IMR-90 (cell line): ENCODE data around the gene RAPGEF5. TPM values are rescaled to one million over a fixed set of nuclear protein-coding genes. Genes with fewer than 3 reads are reported as not detected.

Experiments
- ATAC-seq: fragments of 200-7000 bp; cut with Tn5 transposase; 2 replicates; pipeline ENCODE4 v1.9.1; 2020; ENCODE audit warnings: low read depth, mild to moderate bottlenecking, moderate library complexity
- BruUV-seq: library from RNA; stranded (reverse); fragments of 400-500 nt; replicated peaks from 2 replicates; lab custom pipeline; 2021; lab: Mats Ljungman, UMichigan
- CTCF ChIA-PET: fragments of 300-600 bp; formaldehyde crosslinking; extraction: SDS; loops from one replicate; lab custom pipeline; 2021; ENCODE audit warnings: antibody characterized with exemption; lab: Yijun Ruan, JAX
- POLR2A ChIA-PET: fragments of 300-600 bp; sonication (Branson Sonifier 250); formaldehyde crosslinking; loops from one replicate; lab custom pipeline; 2022; ENCODE audit warnings: antibody characterized with exemption; ENCODE audit not compliant: unreplicated experiment; lab: Charles Lee
- DNase-seq: peaks from one replicate; pipeline ENCODE4 v3.0.0; 2013
- H2AFZ ChIP-seq: replicated peaks from 2 replicates; pipeline ENCODE3; 2013; ENCODE audit warnings: low read length, mild to moderate bottlenecking; ENCODE audit not compliant: poor library complexity
- H2AK5ac ChIP-seq: 2 replicates; pipeline ENCODE4 v1.6.1; 2013; ENCODE audit warnings: low read depth, low read length, inconsistent platforms
- H2AK9ac ChIP-seq: replicated peaks from 2 replicates; pipeline ENCODE3; 2013; ENCODE audit warnings: mild to moderate bottlenecking, low read depth, low read length, moderate library complexity; ENCODE audit not compliant: poor library complexity
- H2BK120ac ChIP-seq: 2 replicates; pipeline ENCODE4 v1.6.1; 2013; ENCODE audit warnings: low read depth, low read length, inconsistent platforms
- H2BK15ac ChIP-seq: 3 replicates; pipeline ENCODE4 v1.6.1; 2013; ENCODE audit warnings: low read depth, low read length, inconsistent platforms
- H2BK20ac ChIP-seq: 2 replicates; pipeline ENCODE4 v1.6.1; 2013; ENCODE audit warnings: low read depth, mild to moderate bottlenecking, inconsistent platforms, low read length, moderate library complexity
- H2BK5ac ChIP-seq: 2 replicates; pipeline ENCODE4 v1.6.1; 2013; ENCODE audit warnings: mild to moderate bottlenecking, low read depth, low read length, inconsistent platforms; ENCODE audit not compliant: poor library complexity, severe bottlenecking
- H3K14ac ChIP-seq: replicated peaks from 2 replicates; pipeline ENCODE4 v1.6.1; 2013; ENCODE audit warnings: low read depth, low read length, inconsistent platforms
- H3K18ac ChIP-seq: 2 replicates; pipeline ENCODE4 v1.6.1; 2013; ENCODE audit warnings: low read depth, low read length, control low read depth
- H3K23ac ChIP-seq: 2 replicates; pipeline ENCODE4 v1.6.1; 2013; ENCODE audit warnings: low read depth, low read length, inconsistent platforms
- H3K27ac ChIP-seq: 2 replicates; pipeline ENCODE4 v1.5.1; 2013; ENCODE audit warnings: mild to moderate bottlenecking, control low read depth, low read length; ENCODE audit not compliant: insufficient read depth
- H3K27me3 ChIP-seq: 2 replicates; pipeline ENCODE4 v1.6.1; 2013; ENCODE audit warnings: low read length; ENCODE audit not compliant: control insufficient read depth, insufficient read depth
- H3K36me3 ChIP-seq: 2 replicates; pipeline ENCODE4 v1.6.1; 2013; ENCODE audit warnings: low read length, mixed read lengths; ENCODE audit not compliant: control insufficient read depth, insufficient read depth
- H3K4ac ChIP-seq: 2 replicates; pipeline ENCODE4 v1.6.1; 2013; ENCODE audit warnings: low read depth, low read length, inconsistent platforms
- H3K4me1 ChIP-seq: 2 replicates; pipeline ENCODE4 v1.6.1; 2013; ENCODE audit warnings: low read length, mixed read lengths; ENCODE audit not compliant: control insufficient read depth, insufficient read depth
- H3K4me2 ChIP-seq: 2 replicates; pipeline ENCODE4 v1.6.1; 2013; ENCODE audit warnings: low read depth, mild to moderate bottlenecking, control low read depth, low read length, moderate library complexity
- H3K4me3 ChIP-seq: 2 replicates; pipeline ENCODE4 v1.5.1; 2013; ENCODE audit warnings: low read depth, mild to moderate bottlenecking, control low read depth, low read length, moderate library complexity; ENCODE audit not compliant: insufficient read depth
- H3K56ac ChIP-seq: 2 replicates; pipeline ENCODE4 v1.6.1; 2013; ENCODE audit warnings: low read length, inconsistent platforms; ENCODE audit not compliant: insufficient read depth; ENCODE audit errors: extremely low read depth
- H3K79me1 ChIP-seq, 2 experiments: 2 replicates each; pipeline ENCODE4 v1.6.1; 2013; ENCODE audit warnings: low read length in 2 of 2, inconsistent platforms in 1 of 2, low read depth in 1 of 2
- H3K9ac ChIP-seq: 2 replicates; pipeline ENCODE4 v1.6.1; 2013; ENCODE audit warnings: low read depth, low read length, control low read depth
- H3K9me1 ChIP-seq: 2 replicates; pipeline ENCODE4 v1.6.1; 2013; ENCODE audit warnings: low read length, inconsistent platforms; ENCODE audit not compliant: insufficient read depth
- H3K9me3 ChIP-seq: 2 replicates; pipeline ENCODE4 v1.6.1; 2013; ENCODE audit warnings: low read length; ENCODE audit not compliant: control insufficient read depth, insufficient read depth
- H4K20me1 ChIP-seq: 2 replicates; pipeline ENCODE4 v1.6.1; 2013; ENCODE audit warnings: low read length, inconsistent platforms; ENCODE audit not compliant: insufficient read depth
- H4K5ac ChIP-seq: 2 replicates; pipeline ENCODE4 v1.6.1; 2013; ENCODE audit warnings: mild to moderate bottlenecking, low read depth, low read length, control low read depth
- H4K8ac ChIP-seq, 2 experiments: 2 replicates each; pipeline ENCODE4 v1.6.1; 2013; ENCODE audit warnings: low read depth in 2 of 2, low read length in 2 of 2, control low read depth in 1 of 2, inconsistent platforms in 1 of 2
- H4K91ac ChIP-seq: 2 replicates; pipeline ENCODE4 v1.6.1; 2013; ENCODE audit warnings: low read depth, low read length, inconsistent platforms; ENCODE audit not compliant: insufficient read depth
- CHD1 ChIP-seq: IDR thresholded peaks from 2 replicates; pipeline ENCODE4 v1.6.1; 2012; ENCODE audit warnings: low read depth, low read length, improper control_type of control experiment
- WGBS, 2 experiments: methylation state at CpG; one replicate each; pipeline versions ENCODE4 v1.1.5 to v1.1.7; 2013; ENCODE audit warnings: missing lambda C conversion rate in 2 of 2; ENCODE audit not compliant: insufficient read length in 1 of 2; ENCODE audit errors: extremely low coverage in 2 of 2; 5-methylcytosine and 5-hydroxymethylcytosine counted together
- dilution Hi-C: fragments of 300-500 bp; cut with HindIII; formaldehyde crosslinking; loops from one replicate; pipeline ENCODE4 v1.14.3; 2018; ENCODE audit warnings: low sequenced_read_pairs; ENCODE audit not compliant: unreplicated experiment
- in situ Hi-C: fragments of 300-500 bp; cut with MboI; formaldehyde crosslinking; loops from 3 replicates; pipeline ENCODE4 v1.14.3; 2019; ENCODE audit warnings: low sequenced_read_pairs, inconsistent platforms, mixed read lengths
- intact Hi-C: fragments of 100-400 bp; cut with micrococcal nuclease; formaldehyde crosslinking; loops from 2 replicates; pipeline ENCODE4 v1.10.0; 2022
- polyA plus RNA-seq, 3 experiments: library from polyadenylated mRNA; depleted of rRNA; stranded (reverse); fragments of >200 nt; gene quantifications; 2 replicates each; pipeline ENCODE4 v1.2.3, GENCODE V29; 2012; ENCODE audit warnings: low replicate concordance in 1 of 3
- total RNA-seq: library from RNA; depleted of rRNA; stranded (reverse); fragments of >200 nt; gene quantifications from 2 replicates; pipeline ENCODE4 v1.2.3, GENCODE V29; 2012

RAPGEF5 gene
- total and polyA plus RNA-seq, 2 of the 4 experiments (the other 2 are of a cell fraction), result 0.05 to 0.18 TPM

- intact Hi-C loops (no loop called here), dilution Hi-C loops (no loop called here), in situ Hi-C loops (no loop called here)
- Histone ChIP-seq H2AFZ (no peak overlapping the region), H2AK9ac (no peak overlapping the region), H3K4me3 (no peak overlapping the region), H3K79me1 (no peaks in the 10 kb centered on the region), H3K4ac (no peak overlapping the region), H2AK5ac (no peak overlapping the region), H2BK120ac (no peak overlapping the region), H3K56ac (no peak overlapping the region), H4K20me1 (no peaks in the 10 kb centered on the region), H3K23ac (no peak overlapping the region), H2BK20ac (no peak overlapping the region), H3K9me3 (no peaks in the 10 kb centered on the region), H3K18ac (no peak overlapping the region), H4K91ac (no peak overlapping the region), H3K4me1 (no peaks in the 10 kb centered on the region), H3K14ac (no peak overlapping the region), H3K27ac (no peak overlapping the region), H3K9ac (no peak overlapping the region), H4K5ac (no peak overlapping the region), H3K9me1 (no peaks in the 10 kb centered on the region), H2BK5ac (no peak overlapping the region), H3K4me2 (no peak overlapping the region), H2BK15ac (no peak overlapping the region), H4K8ac (no peak overlapping the region), H3K36me3 (no peaks in the 10 kb centered on the region), H3K27me3 (peaks cover 3% of the 10 kb centered on the region)
- BruUV-seq, result no TSS peak
- DNase-seq (no peak), ATAC-seq (no peak)
- WGBS, 2 experiments, result no CpG with 5 or more reads among the region's 5 CpGs
- ChIA-PET CTCF (no interaction called here), POLR2A (no interaction called here)
- TF ChIP-seq CHD1, result no peak
Observed at GRCh38 chr7:22184549-22185199, 172.3 kb downstream of the RAPGEF5 start.
